Mucosa of descending colon (tissue), 3 donors: ENCODE results near the gene FAM32A. TPM values are rescaled to one million over a fixed set of nuclear protein-coding genes. Genes with fewer than 3 reads are reported as not detected.

Experiments used
- ATAC-seq: fragments of 200-7000 bp; cut with Tn5 transposase; one replicate; pipeline ENCODE4 v1.9.1; 2020; ENCODE audit warnings: mild to moderate bottlenecking, moderate library complexity
- DNase-seq, 3 donors: peaks; one replicate each; pipeline ENCODE4 v3.0.0-alpha.2; 2020
- H3K36me3 ChIP-seq: fragments of 200-600 bp; one replicate; pipeline ENCODE4 v1.8.0; 2021; ENCODE audit warnings: low read depth, mild to moderate bottlenecking
- H3K4me1 ChIP-seq: fragments of 200-600 bp; one replicate; pipeline ENCODE4 v1.8.0; 2021; ENCODE audit warnings: low read depth, mild to moderate bottlenecking
- H3K4me3 ChIP-seq: fragments of 200-600 bp; one replicate; pipeline ENCODE4 v1.8.0; 2021; ENCODE audit warnings: mild to moderate bottlenecking
- H3K9me3 ChIP-seq: fragments of 200-600 bp; one replicate; pipeline ENCODE4 v1.8.0; 2021; ENCODE audit warnings: mild to moderate bottlenecking
- intact Hi-C, 2 donors: fragments of 100-400 bp; cut with DNase I in 1 of 2; cut with micrococcal nuclease in 1 of 2; formaldehyde crosslinking; loops; one replicate each; pipeline versions ENCODE4 v1.11.0 to v1.11.1; 2022; cut with DNase I, micrococcal nuclease
- total RNA-seq, 3 donors: library from RNA; stranded (reverse); fragmentation: NEBNext Ultra II Directional in 2 of 3; extraction: Animal tissue kit (Norgen Biotek cat#: 25700) in 2 of 3; gene quantifications; one replicate each; pipeline versions ENCODE4 v1.2.1 to v1.2.4, GENCODE V29; 2021 to 2023
- TF ChIP-seq, protein P1 (sequence below): fragments of 200-600 bp; IDR thresholded peaks from one replicate; pipeline ENCODE4 v1.8.0; 2022; ENCODE audit warnings: antibody characterized with exemption, mild to moderate bottlenecking
- donor health status: DM: no; HTN: no; CAD: no; lungs with moderate emphysema.
- donor health status: DM: no; HTN: no; CAD: no.
- donor health status: DM: no; HTN: yes; CAD: no.

FAM32A gene
- total RNA-seq, 3 donors from 2014 or later = 77.1 to 88.3 (median 77.8) TPM

DNA sequence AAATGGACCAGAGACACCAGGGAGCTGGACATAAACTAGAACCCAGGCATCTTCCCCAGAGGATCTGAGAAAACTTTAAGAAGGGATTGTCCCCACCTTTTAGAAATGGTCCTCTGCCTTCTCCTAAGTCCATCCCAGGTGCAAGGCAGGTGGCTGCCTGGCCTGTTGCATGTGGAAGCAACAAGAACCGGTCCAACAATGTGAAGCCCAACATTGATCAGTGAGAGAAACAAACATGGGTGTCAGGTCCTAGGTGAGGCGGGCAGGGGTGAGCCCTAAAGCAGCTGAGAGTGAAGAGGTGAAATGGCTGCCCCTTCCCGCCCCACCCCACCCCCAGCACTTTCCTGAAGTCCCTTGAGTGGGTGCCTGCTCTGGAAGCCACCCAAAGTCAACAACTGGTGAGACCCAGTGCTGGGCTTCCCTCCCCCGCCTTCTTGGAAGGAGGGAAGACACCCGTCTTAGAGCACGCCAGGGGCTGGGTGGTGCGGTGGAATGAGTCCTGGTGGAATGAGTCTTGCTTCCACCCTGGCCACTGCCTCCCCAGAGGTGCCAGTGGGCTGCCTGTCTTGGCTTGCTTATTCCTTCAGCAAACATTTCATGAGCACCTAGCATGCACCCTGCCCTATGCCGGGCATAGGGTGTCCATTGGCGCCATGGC lies 14.2 kb downstream of the FAM32A start:
- no peak for ATAC-seq

DNA sequence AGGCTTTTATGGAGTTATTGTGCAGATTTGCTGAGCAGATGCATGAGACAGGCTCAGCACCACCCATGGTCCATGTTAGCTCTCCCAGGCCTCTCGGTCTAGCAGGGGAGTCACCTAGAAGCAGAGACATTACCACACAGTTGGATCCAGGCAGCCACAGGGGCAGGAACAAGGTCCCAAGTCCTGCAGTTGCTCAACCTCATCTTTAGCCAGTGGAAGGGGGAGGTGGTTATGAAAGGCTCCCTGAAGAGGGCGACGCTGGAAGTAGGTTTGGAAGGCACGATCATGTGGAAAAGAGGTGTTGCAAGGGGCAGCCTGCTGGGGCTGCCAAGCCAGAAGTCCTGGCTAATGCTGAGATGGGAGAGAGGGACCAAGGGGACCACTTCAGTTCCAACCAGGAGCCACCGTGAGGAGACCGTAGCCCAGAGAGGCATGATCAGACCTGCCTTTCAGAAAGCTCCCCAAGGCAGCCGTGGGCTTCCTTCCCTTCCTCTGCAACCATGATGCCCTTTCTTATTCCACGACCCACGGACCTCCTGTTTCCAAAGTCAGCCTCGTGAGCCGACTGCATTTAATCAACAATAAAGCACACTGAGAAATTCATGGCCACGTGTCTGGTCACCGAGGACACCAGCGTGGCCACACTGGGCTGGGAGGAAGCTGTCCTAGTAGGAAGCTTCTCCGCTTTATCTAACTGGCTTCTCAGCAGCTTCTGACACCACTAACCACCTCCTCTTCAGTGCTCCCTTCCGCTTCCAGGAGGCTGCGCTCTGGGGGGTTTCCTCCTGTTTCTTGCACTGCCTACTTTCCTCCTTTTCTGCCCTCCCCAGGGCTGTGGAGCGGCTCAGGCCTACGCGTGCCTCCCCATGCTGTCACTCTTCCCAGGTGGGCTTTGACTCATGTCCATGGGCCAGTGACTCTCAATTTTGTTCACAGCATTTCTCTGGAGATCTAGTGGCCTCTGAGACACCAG lies 15.1 kb downstream of the FAM32A start:
- H3K4me3 ChIP-seq = no peak overlapping the region
- no peaks in the 10 kb centered on the region for H3K9me3 ChIP-seq
- intact Hi-C loops = no loop called here
- ATAC-seq = no peak
- TF ChIP-seq, protein P1, sequence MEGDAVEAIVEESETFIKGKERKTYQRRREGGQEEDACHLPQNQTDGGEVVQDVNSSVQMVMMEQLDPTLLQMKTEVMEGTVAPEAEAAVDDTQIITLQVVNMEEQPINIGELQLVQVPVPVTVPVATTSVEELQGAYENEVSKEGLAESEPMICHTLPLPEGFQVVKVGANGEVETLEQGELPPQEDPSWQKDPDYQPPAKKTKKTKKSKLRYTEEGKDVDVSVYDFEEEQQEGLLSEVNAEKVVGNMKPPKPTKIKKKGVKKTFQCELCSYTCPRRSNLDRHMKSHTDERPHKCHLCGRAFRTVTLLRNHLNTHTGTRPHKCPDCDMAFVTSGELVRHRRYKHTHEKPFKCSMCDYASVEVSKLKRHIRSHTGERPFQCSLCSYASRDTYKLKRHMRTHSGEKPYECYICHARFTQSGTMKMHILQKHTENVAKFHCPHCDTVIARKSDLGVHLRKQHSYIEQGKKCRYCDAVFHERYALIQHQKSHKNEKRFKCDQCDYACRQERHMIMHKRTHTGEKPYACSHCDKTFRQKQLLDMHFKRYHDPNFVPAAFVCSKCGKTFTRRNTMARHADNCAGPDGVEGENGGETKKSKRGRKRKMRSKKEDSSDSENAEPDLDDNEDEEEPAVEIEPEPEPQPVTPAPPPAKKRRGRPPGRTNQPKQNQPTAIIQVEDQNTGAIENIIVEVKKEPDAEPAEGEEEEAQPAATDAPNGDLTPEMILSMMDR = no peak
- no peaks in the 10 kb centered on the region for H3K36me3 ChIP-seq
- peaks cover 23% of the 10 kb centered on the region for H3K4me1 ChIP-seq
- no peak for DNase-seq

More for the DNA sequence above, 14.2 kb downstream of the FAM32A start:
- intact Hi-C loops = no loop called here
- H3K4me3 ChIP-seq = no peak overlapping the region
- no peaks in the 10 kb centered on the region for H3K9me3 ChIP-seq
- H3K36me3 ChIP-seq = no peaks in the 10 kb centered on the region
- peaks cover 23% of the 10 kb centered on the region for H3K4me1 ChIP-seq
- no peak for DNase-seq
- TF ChIP-seq, protein P1 = no peak

DNA sequence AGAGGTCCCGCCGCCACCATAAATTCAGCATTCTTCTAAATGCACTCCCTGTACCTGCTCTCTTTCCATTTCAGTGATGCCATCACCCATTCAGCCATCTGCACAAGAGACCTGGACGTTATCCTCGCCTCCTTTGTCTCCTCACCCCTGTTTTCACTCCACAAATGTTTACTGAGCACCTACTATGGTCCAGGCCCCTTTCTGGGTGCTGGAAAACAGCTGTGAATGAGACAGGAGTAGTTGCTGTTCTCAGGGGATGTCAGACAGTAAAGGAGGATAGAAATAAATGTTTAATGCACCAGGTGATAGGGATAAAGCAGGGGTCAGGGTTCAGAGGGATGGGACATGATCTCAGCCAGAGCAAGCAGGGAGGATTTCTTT lies 15.8 kb downstream of the FAM32A start:
- H3K9me3 ChIP-seq = no peaks in the 10 kb centered on the region
- ATAC-seq (no peak), DNase-seq (no peak)
- intact Hi-C loops = no loop called here
- peaks cover 23% of the 10 kb centered on the region for H3K4me1 ChIP-seq
- TF ChIP-seq, protein P1 = no peak
- H3K4me3 ChIP-seq = no peak overlapping the region
- H3K36me3 ChIP-seq = no peaks in the 10 kb centered on the region

DNA sequence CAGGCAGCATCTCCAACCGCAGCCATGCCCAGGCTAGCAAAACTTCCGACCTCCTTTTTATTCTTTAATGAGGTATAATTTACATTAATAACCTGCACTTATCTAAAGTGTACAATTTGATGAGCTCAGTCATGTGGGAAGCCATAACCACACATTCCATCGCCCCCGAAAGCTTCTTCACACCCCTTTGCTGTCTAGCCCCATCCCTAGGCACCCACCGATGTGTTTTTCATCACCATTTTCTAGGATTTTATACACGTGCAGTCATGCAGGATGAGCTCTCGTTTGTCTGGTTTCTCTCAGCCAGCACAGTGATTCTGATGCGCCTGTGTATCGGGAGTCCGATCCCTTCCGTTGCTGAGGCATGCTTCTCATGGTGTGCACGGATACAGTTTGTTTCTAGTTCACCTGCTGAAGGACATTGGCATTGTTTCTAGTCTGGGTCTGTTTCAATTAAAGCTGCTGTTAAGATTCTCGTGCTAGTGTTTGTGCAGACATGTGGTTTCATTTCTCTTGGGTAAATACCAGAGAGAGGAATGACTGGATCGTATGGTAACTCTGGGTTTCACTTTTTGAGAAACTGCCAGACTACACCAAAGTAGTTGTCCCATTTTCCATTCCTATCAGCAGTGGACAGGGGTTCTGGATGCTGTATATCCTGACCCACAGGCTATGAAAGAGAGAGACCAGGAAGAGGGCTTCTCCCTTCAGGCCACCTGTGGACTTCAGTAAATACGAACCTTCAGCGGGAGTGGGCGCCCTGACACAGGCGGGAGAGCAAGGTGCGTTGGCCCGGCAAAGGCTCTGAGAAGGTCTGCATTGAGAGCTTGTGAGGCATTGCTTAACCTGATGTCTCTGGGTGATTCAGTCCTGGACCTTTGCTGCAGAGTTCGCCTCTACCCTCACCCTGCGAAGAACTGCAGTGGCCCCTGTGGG lies 17.4 kb downstream of the FAM32A start:
- intact Hi-C loops = no loop called here
- H3K4me1 ChIP-seq = peaks cover 14% of the 10 kb centered on the region
- TF ChIP-seq, protein P1 = no peak

More for the DNA sequence above, 17.4 kb downstream of the FAM32A start:
- H3K4me3 ChIP-seq = no peak overlapping the region
- H3K9me3 ChIP-seq = no peaks in the 10 kb centered on the region
- H3K36me3 ChIP-seq = no peaks in the 10 kb centered on the region
- DNase-seq = no peak
- no peak for ATAC-seq
